Fibroblast of skin of scalp (primary cell): ENCODE results near the gene CPLX1.
"Not testable (repeated sequence)": the region's sequence is repeated elsewhere in the genome, so short reads cannot be mapped to it uniquely, and the experiment has no call there.

Source experiments
- DNase-seq: peaks from one replicate; pipeline ENCODE4 v3.0.0-alpha.2; 2013

CPLX1 gene

GRCh38 chr4:791252-791897, 34.6 kb downstream of the CPLX1 start:
- DNase-seq = no peak

DNA sequence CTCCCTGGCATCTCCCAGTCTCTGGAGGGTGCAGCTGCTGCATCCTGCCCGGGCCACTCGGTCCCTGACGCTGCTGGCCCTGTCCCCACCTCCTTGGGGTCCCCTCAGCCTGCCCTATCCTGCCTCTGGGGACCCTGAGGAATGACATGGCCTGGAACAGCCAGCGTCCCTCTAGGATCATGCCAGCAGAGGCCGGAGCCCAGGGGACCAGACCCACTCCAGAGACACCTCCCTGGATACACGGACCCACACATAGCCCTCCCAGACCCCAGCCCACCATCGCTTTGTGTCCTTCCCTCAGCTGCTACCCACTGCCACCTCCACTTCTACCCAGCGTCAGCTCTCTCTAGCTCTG, 35.5 kb downstream of the CPLX1 start:
- DNase-seq = no peak

DNA sequence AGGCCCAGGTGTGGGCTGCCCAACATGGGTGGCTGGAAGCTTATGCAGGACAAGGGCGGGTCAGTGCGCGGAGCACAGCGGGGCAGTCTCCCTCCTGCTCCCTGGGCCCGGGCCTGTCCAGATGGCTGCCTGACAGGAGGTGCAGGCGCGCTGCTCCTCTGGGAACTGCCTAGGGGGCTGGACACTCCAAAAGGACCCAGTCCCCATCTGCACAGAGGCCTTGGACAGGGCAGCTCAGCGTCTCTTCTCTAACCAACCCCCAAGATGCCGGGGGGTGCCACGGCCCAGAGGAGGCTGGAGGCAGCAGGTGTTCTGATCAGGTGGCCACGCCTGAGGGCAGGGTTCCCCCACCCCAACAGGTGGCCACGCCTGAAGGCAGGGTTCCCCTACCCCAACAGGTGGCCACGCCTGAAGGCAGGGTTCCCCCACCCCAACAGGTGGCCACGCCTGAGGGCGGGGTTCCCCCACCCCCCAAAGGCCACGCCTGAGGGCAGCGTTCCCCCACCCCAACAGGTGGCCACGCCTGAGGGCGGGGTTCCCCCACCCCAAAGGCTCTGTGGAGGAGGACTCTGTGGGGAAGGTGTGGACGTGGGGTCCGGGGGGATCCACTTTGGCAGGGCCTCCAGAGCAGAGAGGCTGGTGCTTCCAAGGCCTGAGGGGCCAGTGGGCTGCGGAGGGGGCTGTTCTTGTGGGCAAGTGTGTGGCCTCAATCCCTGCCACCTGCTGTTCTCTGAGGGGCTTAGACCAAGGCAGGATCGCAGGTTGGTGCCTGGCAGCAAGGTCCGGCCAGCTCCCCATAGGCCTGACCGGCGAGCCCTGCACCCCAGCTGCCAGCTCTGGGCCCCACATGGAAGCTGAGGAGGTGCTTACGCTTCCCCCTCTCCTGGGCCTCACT, 36.1 kb downstream of the CPLX1 start:
- DNase-seq = no peak

GRCh38 chr4:788636-789297, 37.2 kb downstream of the CPLX1 start:
- no peak for DNase-seq

- DNase-seq = no peak
These were observed 37.8 kb downstream of the CPLX1 start for GRCh38 chr4:788006-788635.

DNA sequence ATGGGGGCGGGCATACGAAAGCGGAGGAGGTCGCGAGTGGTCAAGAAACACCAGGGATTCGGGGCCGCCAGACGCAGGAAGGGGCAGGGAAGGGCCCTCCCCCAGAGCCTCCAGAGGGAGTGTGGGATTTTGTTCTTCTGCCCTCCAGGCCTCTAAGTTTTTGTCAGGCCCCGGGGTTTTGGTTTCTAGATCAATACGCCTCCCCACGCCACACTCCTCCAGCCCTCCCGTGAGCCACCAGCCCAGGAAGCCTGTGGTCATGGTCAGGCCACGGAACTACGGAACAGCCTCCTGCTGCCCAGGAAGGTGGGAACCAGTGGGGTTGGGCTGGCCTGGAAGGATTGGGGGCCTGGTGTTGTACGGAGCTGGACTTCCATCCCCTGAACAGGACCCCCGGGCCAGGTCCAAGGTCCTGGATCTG, 38.4 kb downstream of the CPLX1 start:
- DNase-seq = no peak

- DNase-seq = no peak
These were observed 39.0 kb downstream of the CPLX1 start for GRCh38 chr4:786861-787300.

GRCh38 chr4:786074-786741, 39.7 kb downstream of the CPLX1 start:
- no peak for DNase-seq

- DNase-seq = no peak
These were observed 40.4 kb downstream of the CPLX1 start for GRCh38 chr4:785332-786073.

GRCh38 chr4:784401-785331, 41.3 kb downstream of the CPLX1 start:
- no peak for DNase-seq

DNA sequence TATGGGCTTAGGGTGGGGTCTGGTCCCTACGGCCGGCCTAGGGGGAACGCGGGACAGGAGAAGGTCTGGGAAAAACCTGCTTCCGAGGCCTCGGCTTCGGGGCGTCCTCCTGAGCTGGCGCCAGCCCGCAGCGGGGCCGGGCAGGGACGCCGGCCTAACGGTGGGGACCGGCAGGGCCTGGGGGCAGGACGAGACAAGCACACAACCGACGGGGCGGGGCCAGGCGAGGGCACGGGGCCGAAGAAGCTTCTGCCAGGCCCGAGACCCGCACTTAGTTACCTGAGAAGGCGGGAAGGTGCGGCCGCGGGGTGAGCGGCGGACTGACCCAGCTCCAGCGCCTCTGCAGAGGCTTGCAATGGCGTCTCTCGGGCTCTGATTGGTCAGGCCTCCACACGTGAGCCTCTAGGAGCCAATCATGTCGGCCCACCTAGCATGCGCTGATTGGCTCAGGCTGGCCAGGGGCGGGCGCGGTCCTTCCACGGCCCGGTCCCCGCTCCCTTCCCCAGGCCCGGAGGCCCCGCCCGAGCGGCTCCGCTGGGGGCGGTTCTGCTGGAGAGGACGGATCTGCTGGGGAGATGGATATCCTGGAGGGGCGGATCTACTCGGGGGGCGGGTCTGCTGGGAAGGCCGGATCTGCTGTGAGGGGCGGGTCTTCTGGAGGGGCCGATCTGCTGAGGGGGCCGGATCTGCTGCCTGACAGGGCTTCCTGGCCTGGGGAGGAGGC, 44.3 kb downstream of the CPLX1 start:
- DNase-seq = peak; percentile 100

DNA sequence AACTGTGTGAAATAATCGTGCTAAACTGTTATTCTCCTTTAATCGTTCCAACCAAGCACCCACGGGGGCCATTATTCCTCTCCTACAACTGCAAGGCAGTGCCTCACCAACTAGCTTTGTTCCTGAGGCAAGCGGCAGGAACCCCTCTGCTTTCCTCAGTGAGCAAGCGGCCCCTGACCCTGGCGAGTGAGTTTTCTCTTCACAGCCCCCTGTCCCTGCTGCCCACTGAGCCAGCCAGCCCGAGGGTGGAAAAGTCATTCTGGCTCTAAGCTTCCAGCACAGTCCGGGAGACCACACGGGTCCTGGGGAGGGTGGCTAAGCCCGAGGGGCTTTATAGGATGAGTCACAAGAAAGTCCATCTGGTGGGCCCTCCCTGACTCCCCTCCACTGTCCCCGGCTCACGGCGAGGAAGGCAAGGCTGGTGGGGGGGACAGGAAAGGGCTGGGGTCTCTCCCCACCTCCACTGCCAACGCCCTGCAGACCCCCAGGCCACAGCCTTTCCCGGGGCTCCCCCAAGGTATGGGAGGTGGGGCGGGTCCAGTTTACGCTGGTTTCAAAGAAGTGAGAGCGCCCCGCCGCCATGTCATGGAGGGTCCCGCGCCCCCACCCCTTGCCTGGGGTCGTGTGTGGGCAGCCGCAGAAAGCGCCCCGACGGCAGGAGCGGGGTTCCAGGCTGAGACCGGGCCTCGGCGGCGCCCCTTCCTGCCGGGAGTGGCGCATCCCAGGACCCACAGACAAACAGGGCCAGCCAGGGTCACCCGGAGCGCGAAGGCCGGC, 45.0 kb downstream of the CPLX1 start:
- DNase-seq = no peak

DNA sequence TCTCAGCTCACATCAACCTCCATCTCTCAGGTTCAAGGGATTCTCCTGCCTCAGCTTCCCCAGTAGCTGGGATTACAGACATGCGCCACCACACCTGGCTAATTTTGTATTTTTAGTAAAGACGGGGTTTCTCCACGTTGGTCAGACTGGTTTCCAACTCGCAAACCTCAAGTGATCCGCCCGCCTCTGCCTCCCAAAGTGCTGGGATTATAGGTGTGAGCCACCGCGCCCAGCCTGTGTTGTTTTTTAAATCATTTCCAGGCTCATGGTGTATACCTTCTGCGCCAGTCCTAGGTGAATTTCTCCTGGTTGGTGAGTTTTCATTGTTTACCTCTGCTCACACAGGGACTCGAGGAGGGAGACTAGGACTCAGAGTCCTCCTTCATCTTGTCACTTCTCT, 45.7 kb downstream of the CPLX1 start:
- not testable (repeated sequence) for DNase-seq

GRCh38 chr4:779555-779954, 46.4 kb downstream of the CPLX1 start:
- no peak for DNase-seq

- no peak for DNase-seq
These were observed 48.2 kb downstream of the CPLX1 start for GRCh38 chr4:777520-778262.

- no peak for DNase-seq
These were observed 49.0 kb downstream of the CPLX1 start for GRCh38 chr4:776743-777441.

GRCh38 chr4:775485-775884, 50.4 kb downstream of the CPLX1 start:
- DNase-seq = not testable (repeated sequence)
